Mucosa of stomach (tissue), 1 donor: ENCODE measurements around the gene PDCL2.

ENCODE experiments used
- H3K27me3 ChIP-seq: one replicate; pipeline ENCODE4 v1.7.0; 2013; ENCODE audit warnings: mild to moderate bottlenecking, low read length; ENCODE audit not compliant: control insufficient read depth, insufficient read depth
- H3K36me3 ChIP-seq: one replicate; pipeline ENCODE4 v1.7.0; 2013; ENCODE audit warnings: low read length; ENCODE audit not compliant: control insufficient read depth, insufficient read depth
- H3K4me1 ChIP-seq: one replicate; pipeline ENCODE4 v1.7.0; 2013; ENCODE audit warnings: mild to moderate bottlenecking, low read length; ENCODE audit not compliant: control insufficient read depth, insufficient read depth
- H3K4me3 ChIP-seq: one replicate; pipeline ENCODE4 v1.7.0; 2013; ENCODE audit warnings: low read length
- H3K9ac ChIP-seq: one replicate; pipeline ENCODE4 v1.7.0; 2013; ENCODE audit warnings: mild to moderate bottlenecking, low read length, moderate library complexity
- H3K9me3 ChIP-seq: one replicate; pipeline ENCODE4 v1.7.0; 2013; ENCODE audit warnings: mild to moderate bottlenecking, low read length, moderate library complexity; ENCODE audit not compliant: control insufficient read depth
- donor health status: Pancreatic carcinoma.

Gene PDCL2

GRCh38 chr4:55547466-55547770 is 44.6 kb downstream of the PDCL2 start:
- Histone ChIP-seq H3K27me3 (no peaks in the 10 kb centered on the region), H3K4me3 (peak overlapping the region; percentile 98), H3K36me3 (no peaks in the 10 kb centered on the region), H3K9me3 (no peaks in the 10 kb centered on the region), H3K4me1 (peaks cover 8% of the 10 kb centered on the region), H3K9ac (peak overlapping the region; percentile 82)

- Histone ChIP-seq H3K9ac (peak within 1 kb of the TSS; percentile 86), H3K4me3 (peak within 1 kb of the TSS; percentile 98), H3K9me3 (no peaks in the 10 kb centered on the region), H3K36me3 (no peaks in the 10 kb centered on the region), H3K27me3 (no peaks in the 10 kb centered on the region), H3K4me1 (peaks cover 8% of the 10 kb centered on the region)
These were observed 45.1 kb downstream of the PDCL2 start, which contains the start of gene CLOCK for GRCh38 chr4:55546756-55547465. TSS of gene CLOCK (minus strand) at chr4:55546909. CDS start at chr4:55482785, 64,124 bp downstream.

GRCh38 chr4:55546506-55546755 is 45.6 kb downstream of the PDCL2 start:
- no peaks in the 10 kb centered on the region for H3K27me3 ChIP-seq
- H3K9me3 ChIP-seq, result no peaks in the 10 kb centered on the region
- peaks cover 8% of the 10 kb centered on the region for H3K4me1 ChIP-seq
- peak overlapping the region; percentile 86 for H3K9ac ChIP-seq
- no peaks in the 10 kb centered on the region for H3K36me3 ChIP-seq
- peak overlapping the region; percentile 98 for H3K4me3 ChIP-seq

- H3K9ac ChIP-seq, result peak overlapping the region; percentile 86
- H3K4me1 ChIP-seq, result peaks cover 8% of the 10 kb centered on the region
- peak overlapping the region; percentile 61 for H3K4me3 ChIP-seq
- no peaks in the 10 kb centered on the region for H3K9me3 ChIP-seq
- no peaks in the 10 kb centered on the region for H3K36me3 ChIP-seq
- no peaks in the 10 kb centered on the region for H3K27me3 ChIP-seq
These were observed 46.2 kb downstream of the PDCL2 start for GRCh38 chr4:55545641-55546505.

- Histone ChIP-seq H3K9me3 (no peaks in the 10 kb centered on the region), H3K9ac (peak overlapping the region; percentile 86), H3K27me3 (no peaks in the 10 kb centered on the region), H3K4me3 (peak overlapping the region; percentile 61), H3K4me1 (peaks cover 8% of the 10 kb centered on the region), H3K36me3 (no peaks in the 10 kb centered on the region)
These were observed 46.9 kb downstream of the PDCL2 start for GRCh38 chr4:55545151-55545550.

GRCh38 chr4:55543858-55544257 is 48.2 kb downstream of the PDCL2 start:
- no peak overlapping the region for H3K9ac ChIP-seq
- no peaks in the 10 kb centered on the region for H3K36me3 ChIP-seq
- no peak overlapping the region for H3K4me3 ChIP-seq
- H3K4me1 ChIP-seq, result peaks cover 8% of the 10 kb centered on the region
- no peaks in the 10 kb centered on the region for H3K27me3 ChIP-seq
- H3K9me3 ChIP-seq, result no peaks in the 10 kb centered on the region

- H3K9me3 ChIP-seq, result no peaks in the 10 kb centered on the region
- H3K9ac ChIP-seq, result no peak overlapping the region
- no peaks in the 10 kb centered on the region for H3K4me1 ChIP-seq
- H3K27me3 ChIP-seq, result no peaks in the 10 kb centered on the region
- H3K4me3 ChIP-seq, result no peak overlapping the region
- H3K36me3 ChIP-seq, result no peaks in the 10 kb centered on the region
These were observed 51.8 kb downstream of the PDCL2 start for GRCh38 chr4:55540271-55540670.

- Histone ChIP-seq H3K27me3 (no peaks in the 10 kb centered on the region), H3K4me1 (no peaks in the 10 kb centered on the region), H3K9ac (no peak overlapping the region), H3K9me3 (no peaks in the 10 kb centered on the region), H3K36me3 (no peaks in the 10 kb centered on the region), H3K4me3 (no peak overlapping the region)
These were observed 52.4 kb downstream of the PDCL2 start for GRCh38 chr4:55539658-55540057.

GRCh38 chr4:55538531-55538930 is 53.5 kb downstream of the PDCL2 start:
- no peaks in the 10 kb centered on the region for H3K36me3 ChIP-seq
- H3K27me3 ChIP-seq, result no peaks in the 10 kb centered on the region
- H3K4me1 ChIP-seq, result no peaks in the 10 kb centered on the region
- H3K9me3 ChIP-seq, result no peaks in the 10 kb centered on the region
- H3K9ac ChIP-seq, result no peak overlapping the region
- no peak overlapping the region for H3K4me3 ChIP-seq

- H3K9me3 ChIP-seq, result no peaks in the 10 kb centered on the region
- no peaks in the 10 kb centered on the region for H3K36me3 ChIP-seq
- H3K27me3 ChIP-seq, result no peaks in the 10 kb centered on the region
- H3K9ac ChIP-seq, result no peak overlapping the region
- no peak overlapping the region for H3K4me3 ChIP-seq
- H3K4me1 ChIP-seq, result no peaks in the 10 kb centered on the region
These were observed 57.7 kb downstream of the PDCL2 start for GRCh38 chr4:55534306-55534705.

GRCh38 chr4:55530691-55531090 is 61.4 kb downstream of the PDCL2 start:
- H3K9me3 ChIP-seq, result no peaks in the 10 kb centered on the region
- no peaks in the 10 kb centered on the region for H3K36me3 ChIP-seq
- H3K9ac ChIP-seq, result no peak overlapping the region
- no peaks in the 10 kb centered on the region for H3K27me3 ChIP-seq
- no peaks in the 10 kb centered on the region for H3K4me1 ChIP-seq
- H3K4me3 ChIP-seq, result no peak overlapping the region

GRCh38 chr4:55530167-55530566 is 61.9 kb downstream of the PDCL2 start:
- Histone ChIP-seq H3K27me3 (no peaks in the 10 kb centered on the region), H3K9ac (no peak overlapping the region), H3K4me3 (no peak overlapping the region), H3K9me3 (no peaks in the 10 kb centered on the region), H3K4me1 (no peaks in the 10 kb centered on the region), H3K36me3 (no peaks in the 10 kb centered on the region)
